Measurements from ENCODE around the gene ARHGAP29.

ARHGAP29 gene

DNA sequence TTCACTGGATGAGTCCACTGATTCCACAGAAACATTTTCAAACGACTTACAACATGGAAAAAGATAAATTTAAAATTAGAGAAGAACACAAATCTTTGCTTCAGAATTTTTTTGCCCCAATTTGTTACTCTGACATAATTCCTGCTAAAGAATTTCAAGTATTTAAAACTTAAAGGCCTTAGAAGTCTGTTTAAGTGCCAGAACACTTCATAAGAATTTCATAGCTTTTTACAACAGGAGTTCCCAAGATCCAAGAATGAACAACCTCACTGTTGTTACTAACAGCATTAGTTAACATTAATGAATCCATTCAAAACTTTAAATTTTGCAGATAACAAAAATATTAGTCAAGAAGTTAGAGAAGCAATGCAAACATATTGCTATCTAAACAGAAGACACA lies 31.7 kb downstream of the ARHGAP29 start:
- TF ChIP-seq CTCF (conservative IDR thresholded peaks at IDR 0.05; ENCODE audit: low read length): no peak
- peak; percentile 49 for DNase-seq (ENCODE audit: low read depth)
- no peak overlapping the region for H3K4me3 ChIP-seq (ENCODE audit: low read length)

DNA sequence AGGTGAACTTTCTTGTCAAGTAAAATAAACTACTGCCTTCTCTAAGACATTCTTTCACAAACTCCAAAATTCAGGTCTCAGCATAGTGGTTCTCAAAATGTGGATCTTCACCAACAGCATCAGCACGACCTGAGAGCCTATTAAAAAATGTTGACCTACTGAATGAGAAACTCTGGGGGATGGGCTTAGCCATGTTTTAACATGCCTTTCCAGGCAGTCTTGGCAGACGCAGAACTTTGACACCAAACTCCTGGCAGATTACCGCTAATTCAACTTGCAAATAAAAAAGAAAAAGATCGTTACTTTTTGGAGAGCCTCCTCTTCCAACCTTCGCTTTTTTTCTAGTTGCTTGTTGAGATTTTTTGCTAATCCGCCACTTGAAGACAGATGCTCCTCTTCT lies 35.1 kb downstream of the ARHGAP29 start:
- no peak for TF ChIP-seq CTCF (conservative IDR thresholded peaks at IDR 0.05; ENCODE audit: low read length)
- H3K4me3 ChIP-seq (ENCODE audit: low read length): no peak overlapping the region
- no peak for DNase-seq (ENCODE audit: low read depth)

DNA sequence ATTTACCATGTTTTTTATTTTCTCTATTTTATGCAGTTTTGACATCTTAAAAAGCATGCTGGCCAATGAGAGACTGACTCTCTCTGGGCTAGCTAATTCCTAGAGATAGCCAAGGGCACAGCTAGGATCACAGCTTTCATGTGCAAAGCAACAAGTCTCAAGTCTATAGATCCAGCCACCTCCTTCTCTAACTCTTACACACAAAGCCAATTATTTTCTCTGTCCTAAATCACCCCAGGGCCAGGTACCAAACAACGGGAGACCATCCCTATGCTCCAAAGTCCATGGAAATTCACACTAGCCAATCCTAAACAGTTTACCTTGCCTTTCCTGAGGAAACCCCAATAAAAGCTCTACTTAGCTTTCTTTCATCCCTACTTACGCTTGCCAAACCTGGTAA lies 38.0 kb downstream of the ARHGAP29 start:
- no peak for DNase-seq (ENCODE audit: low read depth)
- H3K4me3 ChIP-seq (ENCODE audit: low read length): no peak overlapping the region
- TF ChIP-seq CTCF (conservative IDR thresholded peaks at IDR 0.05; ENCODE audit: low read length): no peak

GRCh38 chr1:94194079-94194865 lies 43.1 kb downstream of the ARHGAP29 start:
- no peak for TF ChIP-seq CTCF (conservative IDR thresholded peaks at IDR 0.05; ENCODE audit: low read length)
- no peak overlapping the region for H3K4me3 ChIP-seq (ENCODE audit: low read length)
- DNase-seq (ENCODE audit: low read depth): no peak

DNA sequence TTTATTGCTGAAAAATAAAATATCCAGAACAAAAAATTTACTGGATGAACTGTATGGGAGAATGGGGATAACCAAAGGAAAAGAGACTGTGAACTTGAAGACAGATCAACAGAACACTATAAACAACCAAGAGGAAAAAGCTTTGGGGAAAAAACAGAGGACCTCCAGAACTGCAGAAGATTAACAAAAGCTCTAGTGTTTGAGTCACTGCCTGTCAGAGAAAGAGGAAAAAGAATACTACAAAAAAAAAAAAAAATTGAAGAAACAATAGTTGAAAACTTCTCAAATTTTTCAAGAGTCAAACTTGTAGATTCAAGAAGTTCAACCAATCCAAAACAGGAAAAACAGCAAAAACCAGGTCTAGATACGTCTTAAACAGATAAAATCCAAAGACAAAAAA lies 44.3 kb downstream of the ARHGAP29 start:
- no peak for DNase-seq (ENCODE audit: low read depth)
- H3K4me3 ChIP-seq (ENCODE audit: low read length): no peak overlapping the region
- TF ChIP-seq CTCF (conservative IDR thresholded peaks at IDR 0.05; ENCODE audit: low read length): no peak

GRCh38 chr1:94191216-94191615 lies 46.2 kb downstream of the ARHGAP29 start:
- H3K4me3 ChIP-seq (ENCODE audit: low read length): no peak overlapping the region
- DNase-seq (ENCODE audit: low read depth): no peak
- no peak for TF ChIP-seq CTCF (conservative IDR thresholded peaks at IDR 0.05; ENCODE audit: low read length)

DNA sequence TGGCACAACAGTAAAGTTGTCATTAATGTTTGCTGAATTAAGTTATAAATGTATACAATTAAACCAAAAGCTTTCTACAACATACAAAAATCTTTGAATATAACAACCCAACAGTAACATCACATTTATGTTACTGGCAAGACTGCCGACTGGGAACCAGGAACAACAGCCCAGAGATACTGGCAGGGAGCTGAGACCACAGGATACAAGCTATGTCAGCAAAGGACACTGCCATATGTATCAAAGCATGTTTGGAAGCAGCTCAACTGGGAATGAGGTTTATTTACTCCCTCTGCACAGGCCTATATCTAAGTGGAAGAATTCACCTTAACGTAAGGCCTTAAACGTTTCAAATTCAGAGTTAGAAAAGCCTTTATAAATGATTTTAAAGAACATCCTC lies 50.4 kb downstream of the ARHGAP29 start:
- no peak for DNase-seq (ENCODE audit: low read depth)
- no peak for TF ChIP-seq CTCF (conservative IDR thresholded peaks at IDR 0.05; ENCODE audit: low read length)
- no peak overlapping the region for H3K4me3 ChIP-seq (ENCODE audit: low read length)

All from AG10803 (cell line).